GM19351 (cell line): ENCODE results near the gene SLC32A1.

Experiments used
- ATAC-seq: cut with Tn5 transposase; IDR thresholded peaks from one replicate; pipeline ENCODE4 v1.9.1; 2021; ENCODE audit warnings: mild to moderate bottlenecking, moderate library complexity; ENCODE audit not compliant: unreplicated experiment

The SLC32A1 gene

GRCh38 chr20:38751360-38751976 lies 27.2 kb downstream of the SLC32A1 start:
- ATAC-seq: no peak

GRCh38 chr20:38752029-38752428 lies 27.7 kb downstream of the SLC32A1 start:
- ATAC-seq: no peak

GRCh38 chr20:38754924-38755323 lies 30.6 kb downstream of the SLC32A1 start:
- ATAC-seq: no peak

- no peak for ATAC-seq
These were observed 31.1 kb downstream of the SLC32A1 start for GRCh38 chr20:38755324-38755910.

DNA sequence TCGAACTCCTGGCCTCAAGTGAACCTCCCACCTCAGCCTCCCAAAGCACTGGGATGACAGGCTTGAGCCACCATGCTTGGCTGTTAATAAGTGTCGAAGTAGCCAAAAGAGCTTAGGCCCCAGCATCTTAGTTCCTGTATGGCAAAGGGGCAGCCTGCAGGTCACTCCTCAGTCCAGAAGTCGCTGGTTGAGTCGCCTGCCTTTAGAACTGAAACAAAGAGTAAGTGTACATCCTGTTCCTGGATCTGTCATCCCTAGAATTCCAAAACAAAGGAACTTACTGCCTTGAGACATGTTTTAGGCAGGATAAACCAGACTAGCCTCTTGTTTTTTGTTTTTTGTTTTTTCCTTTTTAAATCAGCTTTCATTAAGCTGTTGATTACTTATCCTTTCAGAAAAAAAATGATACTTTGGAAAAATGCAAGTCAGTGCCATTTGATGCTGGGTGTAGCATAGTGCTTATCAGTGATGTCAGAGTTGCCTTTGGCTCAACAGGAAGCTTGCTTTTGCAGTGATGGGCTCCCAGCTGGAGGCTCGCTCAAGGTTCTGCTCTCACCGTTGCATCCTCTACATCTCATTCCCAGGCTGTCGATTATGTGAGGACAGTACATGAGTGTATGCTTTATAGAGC lies 33.0 kb downstream of the SLC32A1 start:
- ATAC-seq: no peak

GRCh38 chr20:38759106-38759505 lies 34.8 kb downstream of the SLC32A1 start:
- no peak for ATAC-seq

- no peak for ATAC-seq
These were observed 36.7 kb downstream of the SLC32A1 start for GRCh38 chr20:38760978-38761377.

DNA sequence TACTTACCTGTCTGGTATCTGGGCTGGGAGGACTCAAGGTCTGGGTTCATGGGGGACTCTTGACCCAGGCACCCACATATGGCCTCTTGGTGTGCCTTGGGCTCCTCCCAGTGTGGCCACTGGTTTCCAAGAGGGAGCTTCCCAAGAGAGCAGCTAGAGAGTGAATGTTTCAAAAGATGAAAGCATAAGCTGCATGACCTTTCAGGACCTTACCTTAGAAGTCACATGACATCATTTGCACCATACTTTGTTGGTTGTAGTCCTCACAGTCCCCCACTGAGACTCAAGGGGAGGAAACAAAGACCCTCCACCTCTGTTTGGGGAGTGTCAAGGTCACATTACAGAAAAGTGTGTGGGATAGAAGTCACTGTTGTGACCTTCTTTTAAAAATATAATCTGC lies 37.9 kb downstream of the SLC32A1 start:
- no peak for ATAC-seq

DNA sequence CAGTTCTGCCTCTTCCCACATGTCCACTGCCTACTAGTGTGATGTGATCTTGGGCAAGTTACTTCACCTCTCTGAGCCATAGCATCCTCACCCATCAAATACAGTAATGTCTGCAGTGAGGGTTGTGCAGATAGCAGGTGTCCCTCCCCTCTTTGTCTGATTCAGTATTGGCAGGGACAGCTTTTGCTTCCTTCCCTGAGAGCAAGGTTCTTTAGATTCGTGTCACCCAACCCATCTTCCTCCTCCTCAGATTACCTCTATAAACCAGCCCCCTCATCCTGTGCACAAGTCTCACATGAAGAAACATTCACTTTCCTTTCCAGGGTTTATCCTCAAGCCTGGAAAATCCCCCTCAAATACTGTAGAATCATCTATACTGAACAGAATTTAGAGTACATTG lies 39.3 kb downstream of the SLC32A1 start:
- ATAC-seq: no peak

- ATAC-seq: no peak
These were observed 40.5 kb downstream of the SLC32A1 start for GRCh38 chr20:38764567-38765318.

GRCh38 chr20:38766071-38766470 lies 41.8 kb downstream of the SLC32A1 start:
- ATAC-seq: no peak

DNA sequence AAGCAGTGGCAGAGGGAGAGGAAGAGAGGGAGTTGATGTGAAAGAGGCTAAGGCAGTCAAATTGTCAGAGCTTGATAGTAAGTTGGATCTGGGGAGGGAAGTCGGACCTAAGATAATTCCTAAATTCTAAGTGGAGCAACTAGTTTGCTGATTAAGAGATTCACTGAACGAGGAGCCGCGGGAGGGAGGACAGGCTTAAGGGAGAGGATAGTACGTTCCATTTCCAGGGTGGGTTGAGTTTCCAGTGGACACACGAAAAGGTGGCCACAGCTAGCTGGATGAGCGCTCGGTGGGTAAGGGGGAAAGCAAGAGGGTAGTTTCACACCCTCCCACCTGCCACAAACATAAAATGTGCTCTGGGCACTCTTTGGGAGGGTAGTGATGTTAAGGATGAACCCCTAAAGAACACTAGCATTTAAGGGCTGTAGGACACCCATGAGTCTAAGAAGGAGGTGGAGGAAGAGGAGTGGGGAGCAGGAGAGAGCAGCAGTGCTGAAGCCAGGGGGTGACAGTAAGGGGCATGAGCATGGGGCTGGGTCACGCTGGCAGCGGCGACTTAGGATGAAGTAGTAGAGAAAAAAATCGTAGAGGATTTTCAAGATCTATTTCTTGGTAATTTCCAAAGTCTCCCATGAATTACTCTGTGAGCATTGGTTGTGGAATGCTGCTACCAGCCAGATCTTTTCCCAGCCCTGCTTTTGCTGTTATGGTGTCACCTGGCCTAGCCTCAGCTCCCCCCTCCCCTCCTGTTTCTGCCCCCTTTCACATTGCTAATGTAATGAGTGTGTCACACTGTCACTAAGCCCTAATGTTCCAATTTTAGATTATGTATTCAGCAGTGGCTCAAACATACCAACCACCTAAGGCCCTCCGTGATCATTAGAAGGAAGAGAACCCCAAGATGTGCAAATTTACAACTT lies 45.4 kb downstream of the SLC32A1 start:
- no peak for ATAC-seq

DNA sequence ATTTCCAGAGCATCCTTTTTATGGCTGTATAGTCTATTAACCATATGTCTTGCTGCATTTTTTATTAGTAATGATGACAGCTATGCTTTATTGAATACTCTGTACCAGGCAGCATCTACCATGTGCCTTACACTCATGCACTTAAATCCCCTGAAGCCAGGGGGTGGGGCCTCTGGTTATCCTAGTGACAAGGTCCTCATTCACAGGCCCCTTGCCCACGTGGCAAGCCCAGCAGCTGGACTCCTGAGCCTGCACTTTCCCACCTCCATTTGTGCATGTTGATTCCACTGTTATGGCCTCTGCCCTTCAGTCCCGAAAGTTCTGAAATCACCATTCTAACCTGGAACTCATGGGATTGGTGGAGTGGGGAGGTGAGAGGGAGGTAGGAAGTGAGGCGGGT lies 46.3 kb downstream of the SLC32A1 start:
- no peak for ATAC-seq

GRCh38 chr20:38770970-38771369 lies 46.7 kb downstream of the SLC32A1 start:
- ATAC-seq: no peak

GRCh38 chr20:38771621-38772020 lies 47.3 kb downstream of the SLC32A1 start:
- no peak for ATAC-seq

- no peak for ATAC-seq
These were observed 49.9 kb downstream of the SLC32A1 start for GRCh38 chr20:38774167-38774566.

DNA sequence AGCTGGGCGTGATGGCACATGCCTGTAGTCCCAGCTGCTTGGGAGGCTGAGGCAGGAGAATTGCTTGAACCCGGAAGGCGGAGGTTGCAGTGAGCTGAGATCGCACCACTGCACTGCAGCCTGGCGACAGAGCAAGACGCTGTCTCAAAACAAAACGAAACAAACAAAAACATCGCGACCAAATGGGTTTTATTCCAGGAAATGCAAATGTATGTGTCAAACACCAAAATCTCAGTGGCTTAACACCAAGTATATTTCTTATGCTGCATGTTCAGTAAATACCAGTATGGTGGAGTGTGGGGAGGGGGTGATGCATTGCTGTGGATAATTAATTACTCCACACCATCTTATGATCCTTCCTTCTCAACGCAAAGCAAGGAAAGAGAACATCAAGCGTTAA lies 52.1 kb downstream of the SLC32A1 start:
- no peak for ATAC-seq
